ENCODE results near the gene TMEM125. TPM values are rescaled to one million over a fixed set of nuclear protein-coding genes. Genes with fewer than 3 reads are reported as not detected.

TMEM125 gene
- total RNA-seq, 1 experiment from 2014 or later: not detected

- no peaks in the 10 kb centered on the region for H3K4me1 ChIP-seq (ENCODE audit: control insufficient read depth, insufficient read depth, low read length)
- BruUV-seq (replicated peaks): no TSS peak
- H3K4me3 ChIP-seq (ENCODE audit: low read depth in 2 of 2, low read length in 2 of 2): no peak overlapping the region
- no peaks in the 10 kb centered on the region for H3K9me3 ChIP-seq (ENCODE audit: control insufficient read depth, insufficient read depth, low read depth, low read length)
- no peaks in the 10 kb centered on the region for H3K36me3 ChIP-seq (ENCODE audit: control insufficient read depth, insufficient read depth, low read length)
- CTCF ChIA-PET: no interaction called here
- DNase-seq (ENCODE audit: low read depth, low spot score) (no peak), ATAC-seq (no peak)
- TF ChIP-seq TCF7L2 (IDR thresholded peaks at IDR 0.05; ENCODE audit: low read depth, low read length) (no peak), POLR2AphosphoS5 (IDR thresholded peaks at IDR 0.05; ENCODE audit: low read depth, low read length) (no peak), SIN3A (IDR thresholded peaks at IDR 0.05; ENCODE audit: borderline replicate concordance, insufficient read depth, low read depth, low read length) (no peak)
- TF ChIP-seq, protein P1, sequence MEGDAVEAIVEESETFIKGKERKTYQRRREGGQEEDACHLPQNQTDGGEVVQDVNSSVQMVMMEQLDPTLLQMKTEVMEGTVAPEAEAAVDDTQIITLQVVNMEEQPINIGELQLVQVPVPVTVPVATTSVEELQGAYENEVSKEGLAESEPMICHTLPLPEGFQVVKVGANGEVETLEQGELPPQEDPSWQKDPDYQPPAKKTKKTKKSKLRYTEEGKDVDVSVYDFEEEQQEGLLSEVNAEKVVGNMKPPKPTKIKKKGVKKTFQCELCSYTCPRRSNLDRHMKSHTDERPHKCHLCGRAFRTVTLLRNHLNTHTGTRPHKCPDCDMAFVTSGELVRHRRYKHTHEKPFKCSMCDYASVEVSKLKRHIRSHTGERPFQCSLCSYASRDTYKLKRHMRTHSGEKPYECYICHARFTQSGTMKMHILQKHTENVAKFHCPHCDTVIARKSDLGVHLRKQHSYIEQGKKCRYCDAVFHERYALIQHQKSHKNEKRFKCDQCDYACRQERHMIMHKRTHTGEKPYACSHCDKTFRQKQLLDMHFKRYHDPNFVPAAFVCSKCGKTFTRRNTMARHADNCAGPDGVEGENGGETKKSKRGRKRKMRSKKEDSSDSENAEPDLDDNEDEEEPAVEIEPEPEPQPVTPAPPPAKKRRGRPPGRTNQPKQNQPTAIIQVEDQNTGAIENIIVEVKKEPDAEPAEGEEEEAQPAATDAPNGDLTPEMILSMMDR (IDR thresholded peaks at IDR 0.05): no peak
- TF ChIP-seq, protein P2, sequence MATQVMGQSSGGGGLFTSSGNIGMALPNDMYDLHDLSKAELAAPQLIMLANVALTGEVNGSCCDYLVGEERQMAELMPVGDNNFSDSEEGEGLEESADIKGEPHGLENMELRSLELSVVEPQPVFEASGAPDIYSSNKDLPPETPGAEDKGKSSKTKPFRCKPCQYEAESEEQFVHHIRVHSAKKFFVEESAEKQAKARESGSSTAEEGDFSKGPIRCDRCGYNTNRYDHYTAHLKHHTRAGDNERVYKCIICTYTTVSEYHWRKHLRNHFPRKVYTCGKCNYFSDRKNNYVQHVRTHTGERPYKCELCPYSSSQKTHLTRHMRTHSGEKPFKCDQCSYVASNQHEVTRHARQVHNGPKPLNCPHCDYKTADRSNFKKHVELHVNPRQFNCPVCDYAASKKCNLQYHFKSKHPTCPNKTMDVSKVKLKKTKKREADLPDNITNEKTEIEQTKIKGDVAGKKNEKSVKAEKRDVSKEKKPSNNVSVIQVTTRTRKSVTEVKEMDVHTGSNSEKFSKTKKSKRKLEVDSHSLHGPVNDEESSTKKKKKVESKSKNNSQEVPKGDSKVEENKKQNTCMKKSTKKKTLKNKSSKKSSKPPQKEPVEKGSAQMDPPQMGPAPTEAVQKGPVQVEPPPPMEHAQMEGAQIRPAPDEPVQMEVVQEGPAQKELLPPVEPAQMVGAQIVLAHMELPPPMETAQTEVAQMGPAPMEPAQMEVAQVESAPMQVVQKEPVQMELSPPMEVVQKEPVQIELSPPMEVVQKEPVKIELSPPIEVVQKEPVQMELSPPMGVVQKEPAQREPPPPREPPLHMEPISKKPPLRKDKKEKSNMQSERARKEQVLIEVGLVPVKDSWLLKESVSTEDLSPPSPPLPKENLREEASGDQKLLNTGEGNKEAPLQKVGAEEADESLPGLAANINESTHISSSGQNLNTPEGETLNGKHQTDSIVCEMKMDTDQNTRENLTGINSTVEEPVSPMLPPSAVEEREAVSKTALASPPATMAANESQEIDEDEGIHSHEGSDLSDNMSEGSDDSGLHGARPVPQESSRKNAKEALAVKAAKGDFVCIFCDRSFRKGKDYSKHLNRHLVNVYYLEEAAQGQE (IDR thresholded peaks at IDR 0.05; ENCODE audit: insufficient read depth in 1 of 2, low read depth in 2 of 2, low read length in 1 of 2): no peak
- intact Hi-C loops (cut with micrococcal nuclease; ENCODE audit: unreplicated experiment): no loop called here
- no peak overlapping the region for H3K27ac ChIP-seq (ENCODE audit: low read length)
- POLR2A ChIA-PET: no interaction called here
- in situ Hi-C loops (cut with HindIII; ENCODE audit: low pct_unique_long_range_greater_than_20kb, low sequenced_read_pairs): no loop called here
- H3K27me3 ChIP-seq (ENCODE audit: control insufficient read depth, insufficient read depth, low read length): no peaks in the 10 kb centered on the region
Measured at GRCh38 chr1:43307458-43308158, 37.8 kb downstream of the TMEM125 start.

GRCh38 chr1:43308635-43309404 lies 39.0 kb downstream of the TMEM125 start:
- H3K27me3 ChIP-seq (ENCODE audit: control insufficient read depth, insufficient read depth, low read length): no peaks in the 10 kb centered on the region
- no peaks in the 10 kb centered on the region for H3K36me3 ChIP-seq (ENCODE audit: control insufficient read depth, insufficient read depth, low read length)
- intact Hi-C loops (cut with micrococcal nuclease; ENCODE audit: unreplicated experiment) (no loop called here), in situ Hi-C loops (cut with HindIII; ENCODE audit: low pct_unique_long_range_greater_than_20kb, low sequenced_read_pairs) (no loop called here)
- no peak for DNase-seq (ENCODE audit: low read depth, low spot score)
- ChIA-PET CTCF (no interaction called here), POLR2A (no interaction called here)
- no peak for ATAC-seq
- H3K4me3 ChIP-seq (ENCODE audit: low read depth in 2 of 2, low read length in 2 of 2): no peak overlapping the region
- no peaks in the 10 kb centered on the region for H3K9me3 ChIP-seq (ENCODE audit: control insufficient read depth, insufficient read depth, low read depth, low read length)
- TF ChIP-seq, protein P2 (IDR thresholded peaks at IDR 0.05; ENCODE audit: insufficient read depth in 1 of 2, low read depth in 2 of 2, low read length in 1 of 2): no peak
- TF ChIP-seq SIN3A (IDR thresholded peaks at IDR 0.05; ENCODE audit: borderline replicate concordance, insufficient read depth, low read depth, low read length) (no peak), POLR2AphosphoS5 (IDR thresholded peaks at IDR 0.05; ENCODE audit: low read depth, low read length) (no peak), TCF7L2 (IDR thresholded peaks at IDR 0.05; ENCODE audit: low read depth, low read length) (no peak)
- TF ChIP-seq, protein P1 (IDR thresholded peaks at IDR 0.05): no peak
- no peak overlapping the region for H3K27ac ChIP-seq (ENCODE audit: low read length)
- no TSS peak for BruUV-seq (replicated peaks)
- H3K4me1 ChIP-seq (ENCODE audit: control insufficient read depth, insufficient read depth, low read length): no peaks in the 10 kb centered on the region
